ENCODE measurements around the gene EYS. TPM values are rescaled to one million over a fixed set of nuclear protein-coding genes. Genes with fewer than 3 reads are reported as not detected.
"Not testable (repeated sequence)": the region's sequence is repeated elsewhere in the genome, so short reads cannot be mapped to it uniquely, and the experiment has no call there.

EYS gene
- total and polyA plus RNA-seq, 4 donors: 0.08 to 0.63 (median 0.36) TPM

- H3K36me3 ChIP-seq (ENCODE audit: control insufficient read depth in 4 of 4, insufficient read depth in 3 of 4, low read depth in 1 of 4, low read length in 3 of 4): no peaks in the 10 kb centered on the region
- H3K27ac ChIP-seq (ENCODE audit: low read depth in 1 of 2, low read length in 2 of 2): no peak overlapping the region
- no peak overlapping the region for H3K4me3 ChIP-seq (ENCODE audit: low read depth in 1 of 3, low read length in 3 of 3)
- H3K9ac ChIP-seq (ENCODE audit: low read depth in 1 of 2, low read length in 2 of 2): no peak overlapping the region
- TF ChIP-seq SP1 (IDR thresholded peaks at IDR 0.05) (no peak), GABPA (IDR thresholded peaks at IDR 0.05 in 1 of 2, conservative IDR thresholded peaks at IDR 0.05 in 1 of 2) (no peak), FOXA1 (IDR thresholded peaks at IDR 0.05) (no peak), HNF4G (IDR thresholded peaks at IDR 0.05) (no peak), YY1 (IDR thresholded peaks at IDR 0.05) (no peak), EGR1 (IDR thresholded peaks at IDR 0.05; ENCODE audit: low read depth in 2 of 2) (no peak), ZBTB33 (IDR thresholded peaks at IDR 0.05) (no peak), TAF1 (conservative IDR thresholded peaks at IDR 0.05) (no peak)
- H3K9me3 ChIP-seq (ENCODE audit: control insufficient read depth in 4 of 4, low read length in 3 of 4): no peaks in the 10 kb centered on the region
- 59% methylated on average over 2 of the region's 2 CpGs for WGBS
- no peaks in the 10 kb centered on the region for H3K4me1 ChIP-seq (ENCODE audit: control insufficient read depth in 4 of 4, insufficient read depth in 4 of 4, low read length in 3 of 4)
- H3K27me3 ChIP-seq (ENCODE audit: control insufficient read depth in 4 of 4, insufficient read depth in 4 of 4, low read length in 3 of 4): no peaks in the 10 kb centered on the region
- DNase-seq (ENCODE audit: low spot score): no peak
Observed at GRCh38 chr6:65501045-65501444, 206.0 kb downstream of the EYS start.

GRCh38 chr6:65483652-65484051 is 223.4 kb downstream of the EYS start:
- not testable (repeated sequence) for H3K4me1 ChIP-seq (ENCODE audit: control insufficient read depth in 4 of 4, insufficient read depth in 4 of 4, low read length in 3 of 4); DNase-seq (ENCODE audit: low spot score); H3K36me3 ChIP-seq (ENCODE audit: control insufficient read depth in 4 of 4, insufficient read depth in 3 of 4, low read depth in 1 of 4, low read length in 3 of 4); H3K27me3 ChIP-seq (ENCODE audit: control insufficient read depth in 4 of 4, insufficient read depth in 4 of 4, low read length in 3 of 4); H3K4me3 ChIP-seq (ENCODE audit: low read depth in 1 of 3, low read length in 3 of 3); H3K9me3 ChIP-seq (ENCODE audit: control insufficient read depth in 4 of 4, low read length in 3 of 4); H3K27ac ChIP-seq (ENCODE audit: low read depth in 1 of 2, low read length in 2 of 2); H3K9ac ChIP-seq (ENCODE audit: low read depth in 1 of 2, low read length in 2 of 2)
- WGBS: 82% methylated on average over 7 of the region's 7 CpGs

- H3K27me3 ChIP-seq (ENCODE audit: control insufficient read depth in 4 of 4, insufficient read depth in 4 of 4, low read length in 3 of 4): no peaks in the 10 kb centered on the region
- H3K9ac ChIP-seq (ENCODE audit: low read depth in 1 of 2, low read length in 2 of 2): no peak overlapping the region
- no peak for TF ChIP-seq GABPA (IDR thresholded peaks at IDR 0.05 in 1 of 2, conservative IDR thresholded peaks at IDR 0.05 in 1 of 2)
- H3K4me1 ChIP-seq (ENCODE audit: control insufficient read depth in 4 of 4, insufficient read depth in 4 of 4, low read length in 3 of 4): no peaks in the 10 kb centered on the region
- H3K4me3 ChIP-seq (ENCODE audit: low read depth in 1 of 3, low read length in 3 of 3): no peak overlapping the region
- H3K36me3 ChIP-seq (ENCODE audit: control insufficient read depth in 4 of 4, insufficient read depth in 3 of 4, low read depth in 1 of 4, low read length in 3 of 4): no peaks in the 10 kb centered on the region
- H3K9me3 ChIP-seq (ENCODE audit: control insufficient read depth in 4 of 4, low read length in 3 of 4): no peaks in the 10 kb centered on the region
- no peak for DNase-seq (ENCODE audit: low spot score)
- no peak overlapping the region for H3K27ac ChIP-seq (ENCODE audit: low read depth in 1 of 2, low read length in 2 of 2)
Observed at GRCh38 chr6:65469650-65470049, 237.4 kb downstream of the EYS start.

GRCh38 chr6:65468307-65468706 is 238.7 kb downstream of the EYS start:
- WGBS: 61% methylated on average over 3 of the region's 3 CpGs
- no peak overlapping the region for H3K4me3 ChIP-seq (ENCODE audit: low read depth in 1 of 3, low read length in 3 of 3)
- DNase-seq (ENCODE audit: low spot score): no peak
- TF ChIP-seq SP1 (IDR thresholded peaks at IDR 0.05): no peak
- TF ChIP-seq HNF4A (conservative IDR thresholded peaks at IDR 0.05): no peak
- TF ChIP-seq GABPA (IDR thresholded peaks at IDR 0.05 in 1 of 2, conservative IDR thresholded peaks at IDR 0.05 in 1 of 2): no peak
- no peak for TF ChIP-seq RAD21 (IDR thresholded peaks at IDR 0.05)
- TF ChIP-seq ZBTB33 (IDR thresholded peaks at IDR 0.05): no peak
- TF ChIP-seq EGR1 (IDR thresholded peaks at IDR 0.05; ENCODE audit: low read depth in 2 of 2): no peak
- no peak for TF ChIP-seq FOXA2 (IDR thresholded peaks at IDR 0.05)
- TF ChIP-seq HNF4G (IDR thresholded peaks at IDR 0.05): no peak
- TF ChIP-seq FOXA1 (IDR thresholded peaks at IDR 0.05): no peak
- TF ChIP-seq RXRA (IDR thresholded peaks at IDR 0.05): no peak
- TF ChIP-seq NR2F2 (IDR thresholded peaks at IDR 0.05): no peak
- TF ChIP-seq JUND (IDR thresholded peaks at IDR 0.05): no peak
- TF ChIP-seq CTCF (IDR thresholded peaks at IDR 0.05; ENCODE audit: low read depth, low read length, missing input control): no peak
- TF ChIP-seq ATF3 (IDR thresholded peaks at IDR 0.05): no peak
- TF ChIP-seq MAX (IDR thresholded peaks at IDR 0.05): no peak

More at GRCh38 chr6:65468307-65468706, 238.7 kb downstream of the EYS start:
- no peaks in the 10 kb centered on the region for H3K4me1 ChIP-seq (ENCODE audit: control insufficient read depth in 4 of 4, insufficient read depth in 4 of 4, low read length in 3 of 4)
- H3K9me3 ChIP-seq (ENCODE audit: control insufficient read depth in 4 of 4, low read length in 3 of 4): no peaks in the 10 kb centered on the region
- H3K27me3 ChIP-seq (ENCODE audit: control insufficient read depth in 4 of 4, insufficient read depth in 4 of 4, low read length in 3 of 4): no peaks in the 10 kb centered on the region
- H3K9ac ChIP-seq (ENCODE audit: low read depth in 1 of 2, low read length in 2 of 2): no peak overlapping the region
- H3K27ac ChIP-seq (ENCODE audit: low read depth in 1 of 2, low read length in 2 of 2): no peak overlapping the region
- H3K36me3 ChIP-seq (ENCODE audit: control insufficient read depth in 4 of 4, insufficient read depth in 3 of 4, low read depth in 1 of 4, low read length in 3 of 4): no peaks in the 10 kb centered on the region
